A549 (cell line): Measurements from ENCODE around the gene ADIPOQ. TPM values are rescaled to one million over a fixed set of nuclear protein-coding genes. Genes with fewer than 3 reads are reported as not detected.
"Not testable (repeated sequence)": the region's sequence is repeated elsewhere in the genome, so short reads cannot be mapped to it uniquely, and the experiment has no call there.

Experiments
- ATAC-seq, 2 experiments: fragments of 200-7000 bp in 1 of 2; fragments of >200 bp in 1 of 2; cut with Nextera tagmentation in 1 of 2; cut with Tn5 transposase in 1 of 2; 3 replicates each; pipeline versions ENCODE4 v1.8.0 to v1.9.1; 2018 to 2020; ENCODE audit warnings: mild to moderate bottlenecking in 1 of 2, moderate library complexity in 1 of 2
- CTCF ChIA-PET: fragments of 300-600 bp; sonication (Branson Sonifier 250); formaldehyde crosslinking; extraction: SDS; loops from one replicate; lab custom pipeline; 2021; ENCODE audit warnings: antibody characterized with exemption, inconsistent platforms; lab: Yijun Ruan, JAX
- POLR2A ChIA-PET: fragments of 350-600 bp; formaldehyde crosslinking; extraction: SDS; loops from one replicate; lab custom pipeline; 2021; ENCODE audit warnings: antibody characterized with exemption, inconsistent platforms; lab: Yijun Ruan, JAX
- DNase-seq, 2 experiments: peaks; one replicate each; pipeline versions ENCODE4 v3.0.0 to v3.0.0-alpha.2; 2011 to 2016; ENCODE audit warnings: low read depth in 1 of 2, low spot score in 1 of 2
- FAIRE-seq: peaks from 2 replicates; lab custom pipeline; 2011; peaks lifted over from hg19 to GRCh38; lab: Jason Lieb, UNC
- H3K27ac ChIP-seq, 2 experiments: fragments of >200 bp; sonication (Bioruptor Twin); formaldehyde crosslinking; 3 replicates each; pipeline ENCODE4 v1.5.1; 2016 to 2017
- H3K4me1 ChIP-seq: fragments of >200 bp; sonication (Bioruptor Twin); formaldehyde crosslinking; 3 replicates; pipeline ENCODE4 v1.6.1; 2016
- H3K4me2 ChIP-seq: fragments of >200 bp; sonication (Bioruptor Twin); formaldehyde crosslinking; 3 replicates; pipeline ENCODE4 v1.6.1; 2016
- H3K4me3 ChIP-seq: fragments of >200 bp; sonication (Bioruptor Twin); formaldehyde crosslinking; 3 replicates; pipeline ENCODE4 v1.5.1; 2016
- H3K9me3 ChIP-seq: fragments of >200 bp; sonication (Bioruptor Twin); formaldehyde crosslinking; 3 replicates; pipeline ENCODE4 v1.6.1; 2016
- CBX2 ChIP-seq: fragments of 200-600 bp; sonication (generic); IDR thresholded peaks from 2 replicates; pipeline ENCODE4 v1.6.1; 2016; ENCODE audit warnings: low read depth, mild to moderate bottlenecking, borderline replicate concordance
- CEBPB ChIP-seq, 2 experiments: fragments of >200 bp in 1 of 2; sonication (Bioruptor Twin) in 1 of 2; formaldehyde crosslinking in 1 of 2; IDR thresholded peaks; 2 replicates each; pipeline ENCODE4 v1.6.1; 2012 to 2016
- CHD2 ChIP-seq: fragments of 150-350 bp; IDR thresholded peaks from 2 replicates; pipeline ENCODE4 v1.6.1; 2014; ENCODE audit warnings: low read length; ENCODE audit not compliant: partially characterized antibody
- CHD4 ChIP-seq: fragments of 200-600 bp; sonication (generic); IDR thresholded peaks from 2 replicates; pipeline ENCODE4 v1.6.1; 2016; ENCODE audit warnings: antibody characterized with exemption, mild to moderate bottlenecking, borderline replicate concordance
- E2F6 ChIP-seq: IDR thresholded peaks from 2 replicates; pipeline ENCODE4 v1.6.1; 2012; ENCODE audit warnings: low read depth, borderline replicate concordance
- EHF ChIP-seq: fragments of 250-450 bp; sonication (Bioruptor Pico); IDR thresholded peaks from 2 replicates; pipeline ENCODE4 v1.5.0; 2020; ENCODE audit warnings: mild to moderate bottlenecking
- FOSB ChIP-seq: fragments of 250-450 bp; sonication (Bioruptor Pico); IDR thresholded peaks from 2 replicates; pipeline ENCODE4 v1.5.0; 2020; ENCODE audit warnings: mild to moderate bottlenecking, moderate library complexity
- FOXS1 ChIP-seq: fragments of 250-450 bp; sonication (Bioruptor Pico); IDR thresholded peaks from 2 replicates; pipeline ENCODE4 v1.5.0; 2020; ENCODE audit warnings: mild to moderate bottlenecking, moderate library complexity
- HEYL ChIP-seq: fragments of 250-450 bp; sonication (Bioruptor Pico); IDR thresholded peaks from 2 replicates; pipeline ENCODE4 v1.8.0; 2021; ENCODE audit warnings: mild to moderate bottlenecking, moderate library complexity
- HOXB13 ChIP-seq: fragments of 250-450 bp; sonication (Bioruptor Pico); IDR thresholded peaks from 2 replicates; pipeline ENCODE4 v1.5.0; 2020; ENCODE audit warnings: low read depth, mild to moderate bottlenecking, moderate library complexity
- HOXB5 ChIP-seq: fragments of 250-450 bp; sonication (Bioruptor Pico); IDR thresholded peaks from 2 replicates; pipeline ENCODE4 v1.5.0; 2020; ENCODE audit warnings: mild to moderate bottlenecking, moderate library complexity
- KDM5A ChIP-seq: fragments of 200-600 bp; sonication (generic); IDR thresholded peaks from 2 replicates; pipeline ENCODE4 v1.6.1; 2016; ENCODE audit warnings: antibody characterized with exemption, mild to moderate bottlenecking
- MAZ ChIP-seq: fragments of 150-350 bp; IDR thresholded peaks from 2 replicates; pipeline ENCODE4 v1.6.1; 2014; ENCODE audit warnings: antibody characterized with exemption, low read depth, low read length, borderline replicate concordance
- MYC ChIP-seq: IDR thresholded peaks from 2 replicates; pipeline ENCODE4 v1.6.1; 2012; ENCODE audit warnings: mild to moderate bottlenecking, inconsistent platforms, low read length, improper control_type of control experiment, borderline replicate concordance
- NFE2L2 ChIP-seq: fragments of 150-350 bp; conservative IDR thresholded peaks from 2 replicates; pipeline ENCODE4 v1.6.1; 2014; ENCODE audit warnings: low read length
- NPAS2 ChIP-seq: fragments of 250-450 bp; sonication (Bioruptor Pico); IDR thresholded peaks from 2 replicates; pipeline ENCODE4 v1.8.0; 2022; ENCODE audit warnings: mild to moderate bottlenecking, moderate library complexity, borderline replicate concordance
- POLR2AphosphoS2 ChIP-seq: conservative IDR thresholded peaks from 2 replicates; pipeline ENCODE4 v1.6.1; 2012; ENCODE audit warnings: low read length, improper control_type of control experiment, inconsistent platforms
- REST ChIP-seq: fragments of 200-600 bp; sonication (generic); IDR thresholded peaks from 2 replicates; pipeline ENCODE4 v1.6.1; 2016; ENCODE audit warnings: antibody characterized with exemption, mild to moderate bottlenecking, moderate library complexity
- TFCP2L1 ChIP-seq: fragments of 250-450 bp; sonication (Bioruptor Pico); IDR thresholded peaks from 2 replicates; pipeline ENCODE4 v1.5.0; 2021; ENCODE audit warnings: mild to moderate bottlenecking
- USF2 ChIP-seq: fragments of 450-650 bp; IDR thresholded peaks from 2 replicates; pipeline ENCODE4 v1.6.1; 2014; ENCODE audit warnings: antibody characterized with exemption
- ZC3H11A ChIP-seq: fragments of 450-650 bp; IDR thresholded peaks from 2 replicates; pipeline ENCODE4 v1.6.1; 2014; ENCODE audit warnings: antibody characterized with exemption, mild to moderate bottlenecking
- ZFP36 ChIP-seq: fragments of 450-650 bp; IDR thresholded peaks from 2 replicates; pipeline ENCODE4 v1.6.1; 2014; ENCODE audit warnings: borderline replicate concordance; ENCODE audit not compliant: partially characterized antibody
- ZNF302 ChIP-seq: fragments of 250-450 bp; sonication (Bioruptor Pico); IDR thresholded peaks from 2 replicates; pipeline ENCODE4 v1.9.0; 2021; ENCODE audit warnings: inconsistent platforms, mild to moderate bottlenecking, moderate library complexity
- ZSCAN20 ChIP-seq: fragments of 250-450 bp; sonication (Bioruptor Pico); IDR thresholded peaks from 2 replicates; pipeline ENCODE4 v1.8.0; 2022; ENCODE audit warnings: mild to moderate bottlenecking, moderate library complexity
- WGBS: methylation state at CpG from one replicate; pipeline ENCODE4 v1.1.6; 2017; ENCODE audit errors: missing lambda C conversion rate; 5-methylcytosine and 5-hydroxymethylcytosine counted together
- polyA plus RNA-seq, 4 experiments: library from polyadenylated mRNA; depleted of rRNA in 3 of 4; stranded (reverse); fragments of >200 nt; fragmentation: RNase III in 1 of 4; extraction: RNeasy Plus Mini Kit Qiagen cat#74134 plus additional on column Dnase treatment in 1 of 4; gene quantifications; 2 replicates in 3 of 4; 3 replicates in 1 of 4; pipeline ENCODE4 v1.2.3, GENCODE V29; 2011 to 2017
- TF ChIP-seq, protein P1 (sequence below): fragments of >200 bp; sonication (Bioruptor Twin); formaldehyde crosslinking; IDR thresholded peaks from 3 replicates; pipeline ENCODE4 v1.5.1; 2016

The ADIPOQ gene
- polyA plus RNA-seq, 2 of the 4 experiments (the other 2 are of a cell fraction) = not detected

DNA sequence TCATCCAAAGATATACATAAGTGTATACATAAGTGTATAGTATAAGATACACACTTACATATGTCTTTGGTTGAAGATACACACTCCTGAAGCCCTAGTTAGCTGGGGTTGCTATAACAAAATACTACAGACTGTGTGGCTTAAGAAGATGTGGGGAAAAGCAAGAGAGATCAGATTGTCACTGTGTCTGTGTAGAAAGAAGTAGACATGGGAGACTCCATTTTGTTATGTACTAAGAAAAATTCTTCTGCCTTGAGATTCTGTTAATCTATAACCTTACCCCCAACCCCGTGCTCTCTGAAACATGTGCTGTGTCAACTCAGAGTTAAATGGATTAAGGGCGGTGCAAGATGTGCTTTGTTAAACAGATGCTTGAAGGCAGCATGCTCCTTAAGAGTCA is 50.6 kb downstream of the ADIPOQ start:
- FAIRE-seq, H3K4me3 ChIP-seq, DNase-seq, POLR2A ChIA-PET, H3K4me1 ChIP-seq, H3K9me3 ChIP-seq, ATAC-seq: not testable (repeated sequence)
- CTCF ChIA-PET = interaction anchor here (0.6 kb wide), 1 partner anchor 289 kb away, joined by 5 read pairs; no protein-coding TSS in a partner anchor
- H3K27ac ChIP-seq = 0 out of 6 replicates have a peak overlapping the region, but pooled peaks of 1 of the 2 experiments have one; percentile 17
- no CpG with 5 or more reads among the region's 2 CpGs for WGBS
- TF ChIP-seq ZNF302 = peak; percentile 68; the same call in 1 of the 2 replicates
- TF ChIP-seq ZSCAN20 = 0 out of 2 replicates have a peak, but pooled peaks have one; percentile 25
- TF ChIP-seq HOXB5 (CRISPR knock-in tag) = peak; percentile 46; the same call in 1 of the 2 replicates
- TF ChIP-seq HOXB13 (CRISPR knock-in tag) = peak; percentile 77; the same call in 1 of the 2 replicates
- peak; percentile 75; the same call in 1 of the 2 replicates for TF ChIP-seq EHF (CRISPR knock-in tag)
- TF ChIP-seq FOXS1 (CRISPR knock-in tag) = peak; percentile 34; the same call in 1 of the 2 replicates
- 0 out of 3 replicates have a peak overlapping the region, but pooled peaks have one; percentile 30 for H3K4me2 ChIP-seq

- no peak overlapping the region for H3K4me2 ChIP-seq
- peaks cover 7% of the 10 kb centered on the region; the same call in 2 of the 3 replicates for H3K4me1 ChIP-seq
- ATAC-seq = no peak
- H3K27ac ChIP-seq = no peak overlapping the region
- ChIA-PET CTCF (no interaction called here), POLR2A (no interaction called here)
- FAIRE-seq = no peak
- H3K9me3 ChIP-seq = no peaks in the 10 kb centered on the region
- 76% methylated on average over 5 of the region's 5 CpGs for WGBS
- no peak for DNase-seq
- TF ChIP-seq CBX2 (no peak), NPAS2 (CRISPR knock-in tag) (no peak), CEBPB (IDR thresholded peaks at IDR 0.05) (no peak), ZFP36 (no peak), TFCP2L1 (CRISPR knock-in tag) (no peak), E2F6 (no peak), ZC3H11A (no peak), HEYL (CRISPR knock-in tag) (no peak), CHD4 (no peak), REST (no peak), KDM5A (no peak), FOSB (CRISPR knock-in tag) (no peak), NFE2L2 (no peak), MAZ (no peak), POLR2AphosphoS2 (no peak), MYC (no peak), USF2 (no peak), CHD2 (no peak)
- TF ChIP-seq, protein P1, sequence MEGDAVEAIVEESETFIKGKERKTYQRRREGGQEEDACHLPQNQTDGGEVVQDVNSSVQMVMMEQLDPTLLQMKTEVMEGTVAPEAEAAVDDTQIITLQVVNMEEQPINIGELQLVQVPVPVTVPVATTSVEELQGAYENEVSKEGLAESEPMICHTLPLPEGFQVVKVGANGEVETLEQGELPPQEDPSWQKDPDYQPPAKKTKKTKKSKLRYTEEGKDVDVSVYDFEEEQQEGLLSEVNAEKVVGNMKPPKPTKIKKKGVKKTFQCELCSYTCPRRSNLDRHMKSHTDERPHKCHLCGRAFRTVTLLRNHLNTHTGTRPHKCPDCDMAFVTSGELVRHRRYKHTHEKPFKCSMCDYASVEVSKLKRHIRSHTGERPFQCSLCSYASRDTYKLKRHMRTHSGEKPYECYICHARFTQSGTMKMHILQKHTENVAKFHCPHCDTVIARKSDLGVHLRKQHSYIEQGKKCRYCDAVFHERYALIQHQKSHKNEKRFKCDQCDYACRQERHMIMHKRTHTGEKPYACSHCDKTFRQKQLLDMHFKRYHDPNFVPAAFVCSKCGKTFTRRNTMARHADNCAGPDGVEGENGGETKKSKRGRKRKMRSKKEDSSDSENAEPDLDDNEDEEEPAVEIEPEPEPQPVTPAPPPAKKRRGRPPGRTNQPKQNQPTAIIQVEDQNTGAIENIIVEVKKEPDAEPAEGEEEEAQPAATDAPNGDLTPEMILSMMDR = no peak
- H3K4me3 ChIP-seq = no peak overlapping the region
These were observed 52.9 kb downstream of the ADIPOQ start for GRCh38 chr3:186895406-186895805.
